Frontal cortex (tissue), 4 donors: Measurements from ENCODE around the gene SNORC. TPM values are rescaled to one million over a fixed set of nuclear protein-coding genes. Genes with fewer than 3 reads are reported as not detected.
"Not testable (repeated sequence)": the region's sequence is repeated elsewhere in the genome, so short reads cannot be mapped to it uniquely, and the experiment has no call there.

Experiments
- DNase-seq, 2 donors: peaks; one replicate each; pipeline ENCODE4 v3.0.0; 2012; ENCODE audit warnings: low spot score in 2 of 2
- FAIRE-seq: peaks from 2 replicates; lab custom pipeline; 2012; peaks lifted over from hg19 to GRCh38; lab: Jason Lieb, UNC
- total RNA-seq: library from RNA; depleted of rRNA; stranded (reverse); fragments of >200 nt; gene quantifications from one replicate; pipeline ENCODE4 v1.2.3, GENCODE V29; 2014
- donor health status: control.
- donor health status: control.
- donor health status: control.

SNORC gene
- total RNA-seq, 1 donor from 2014 or later = 2.4 TPM

DNA sequence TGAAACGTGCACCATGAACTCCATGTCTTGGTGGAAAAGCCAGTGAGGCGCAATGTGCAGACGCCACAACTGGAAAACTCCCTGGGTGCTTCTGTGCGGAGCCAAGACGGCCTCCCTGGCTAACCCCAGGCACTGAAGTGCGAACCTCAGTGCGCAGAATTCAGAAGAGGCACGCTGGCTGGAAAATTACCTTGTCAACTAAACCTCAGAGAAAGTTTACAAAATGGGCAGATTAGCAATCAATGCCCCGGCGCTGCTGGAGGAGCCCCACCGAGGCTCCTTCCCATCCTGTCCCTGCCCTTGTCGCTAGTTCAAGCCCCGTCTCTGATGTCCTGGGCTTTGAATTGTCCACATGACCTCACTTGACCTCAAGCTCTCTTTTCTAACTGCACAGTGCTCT is 22.2 kb downstream of the SNORC start:
- no peak for FAIRE-seq
- no peak for DNase-seq

- no peak for FAIRE-seq
- DNase-seq = no peak
Observed at GRCh38 chr2:232892843-232893242, 22.8 kb downstream of the SNORC start.

GRCh38 chr2:232893834-232894233 is 23.8 kb downstream of the SNORC start:
- no peak for DNase-seq

GRCh38 chr2:232894251-232894650 is 24.2 kb downstream of the SNORC start:
- no peak for DNase-seq
- FAIRE-seq = no peak

More at GRCh38 chr2:232893834-232894233, 23.8 kb downstream of the SNORC start:
- FAIRE-seq = no peak

- FAIRE-seq (no peak), DNase-seq (no peak)
Observed at GRCh38 chr2:232894746-232895145, 24.7 kb downstream of the SNORC start.

DNA sequence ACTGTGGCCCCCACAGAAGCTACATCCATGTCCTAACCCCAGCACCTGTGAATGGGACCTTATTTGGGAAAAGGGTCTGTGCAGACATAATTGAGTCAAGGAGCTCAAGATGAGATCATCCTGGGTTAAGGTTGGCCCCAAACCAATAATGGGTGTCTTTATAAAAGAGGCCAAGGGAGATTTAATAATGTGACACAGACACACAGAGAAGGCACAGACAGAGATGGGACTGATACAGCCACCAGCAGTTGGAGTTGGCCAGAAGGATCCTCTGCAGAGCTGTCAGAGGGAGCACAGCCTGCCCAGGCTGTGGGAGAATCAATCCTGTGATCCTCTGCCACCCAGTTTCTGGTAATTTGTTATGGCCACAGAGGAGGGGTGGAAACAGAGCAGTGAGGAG is 26.0 kb downstream of the SNORC start:
- DNase-seq (no peak), FAIRE-seq (no peak)

GRCh38 chr2:232896720-232897597 is 26.9 kb downstream of the SNORC start:
- DNase-seq = no peak
- FAIRE-seq = no peak

DNA sequence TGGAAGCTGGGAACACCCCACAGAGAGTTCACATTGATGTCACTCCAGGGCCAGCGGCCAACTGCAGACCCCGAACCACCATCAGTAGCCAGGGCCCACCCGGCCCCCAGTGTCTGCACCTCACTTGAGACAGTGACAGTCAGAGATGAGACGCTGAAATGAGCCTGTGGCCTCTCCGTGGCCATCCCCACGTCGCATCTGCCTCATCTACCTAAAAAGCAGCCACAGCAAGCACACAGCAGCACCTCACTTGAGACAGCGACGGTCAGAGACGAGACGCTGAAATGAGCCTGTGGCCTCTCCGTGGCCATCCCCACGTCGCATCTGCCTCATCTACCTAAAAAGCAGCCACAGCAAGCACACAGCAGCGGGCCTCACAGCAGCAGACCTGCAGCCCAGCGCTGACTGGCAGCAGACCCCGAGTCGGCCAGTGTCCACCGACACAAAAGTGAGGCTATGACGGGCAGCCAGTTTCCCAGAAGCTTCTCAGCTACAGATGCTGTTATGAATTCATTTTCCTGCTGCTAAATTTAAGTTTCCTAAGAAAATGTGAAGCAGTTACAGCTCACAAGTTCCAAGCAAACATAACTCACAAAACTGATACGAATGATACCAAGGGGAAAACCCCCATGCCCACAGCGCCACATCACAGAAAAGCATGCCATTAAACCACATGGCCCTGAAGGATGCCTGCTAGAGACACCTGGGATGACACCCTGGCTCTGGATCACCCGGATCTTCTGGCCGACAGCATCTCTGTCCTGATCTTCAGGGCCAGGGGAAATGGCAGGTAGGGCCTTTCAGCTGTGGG is 27.7 kb downstream of the SNORC start:
- FAIRE-seq (no peak), DNase-seq (no peak)

GRCh38 chr2:232898592-232899543 is 28.8 kb downstream of the SNORC start:
- FAIRE-seq (no peak), DNase-seq (no peak)

DNA sequence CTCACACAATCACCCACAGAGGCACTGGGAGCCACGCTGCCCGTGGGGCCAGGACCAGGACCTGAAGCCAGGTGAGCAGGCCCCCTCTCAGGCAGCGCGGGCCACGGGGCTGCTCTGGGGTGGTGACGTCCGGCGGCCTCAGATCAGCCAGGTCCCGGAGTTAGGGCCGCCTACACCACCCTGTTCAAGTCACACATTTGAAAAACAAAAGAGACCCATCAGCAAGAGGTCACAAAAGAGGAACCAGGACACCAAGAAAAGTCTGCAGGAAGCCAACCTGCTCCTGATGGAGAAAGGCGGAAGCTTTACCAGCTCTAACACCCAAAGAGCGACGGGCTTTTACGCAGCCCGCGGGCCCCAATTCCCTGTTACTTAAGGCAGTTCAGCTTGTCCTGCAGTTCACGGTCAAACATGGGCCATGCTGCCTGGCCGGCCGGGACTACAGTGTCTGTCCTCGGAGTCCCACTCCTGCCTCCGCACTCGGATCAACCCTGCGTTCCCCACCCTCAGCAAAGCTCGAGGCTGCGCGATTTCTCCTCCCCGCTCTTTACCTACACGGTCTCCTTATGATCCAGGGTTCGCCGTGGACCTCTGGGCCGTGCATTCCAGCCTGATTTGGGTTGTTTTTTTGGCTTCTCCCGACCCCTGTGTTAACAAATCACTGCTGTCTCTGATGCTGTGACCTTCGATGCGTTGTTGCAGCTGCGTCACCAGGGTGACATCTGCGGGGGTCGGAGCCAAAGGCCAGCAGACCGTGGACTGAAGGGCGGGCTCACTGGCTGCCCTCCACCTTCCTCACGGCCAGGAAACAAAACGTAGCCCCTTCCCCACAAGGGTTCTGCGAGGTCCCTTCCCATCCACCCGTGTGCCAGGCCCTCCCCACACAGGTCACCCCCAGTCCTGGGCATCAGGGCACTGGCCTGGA is 31.0 kb downstream of the SNORC start:
- FAIRE-seq = no peak
- DNase-seq = no peak

- no peak for FAIRE-seq
- DNase-seq = no peak
Observed at GRCh38 chr2:232901736-232902578, 31.9 kb downstream of the SNORC start.

GRCh38 chr2:232903989-232904388 is 33.9 kb downstream of the SNORC start:
- no peak for DNase-seq
- FAIRE-seq = no peak

DNA sequence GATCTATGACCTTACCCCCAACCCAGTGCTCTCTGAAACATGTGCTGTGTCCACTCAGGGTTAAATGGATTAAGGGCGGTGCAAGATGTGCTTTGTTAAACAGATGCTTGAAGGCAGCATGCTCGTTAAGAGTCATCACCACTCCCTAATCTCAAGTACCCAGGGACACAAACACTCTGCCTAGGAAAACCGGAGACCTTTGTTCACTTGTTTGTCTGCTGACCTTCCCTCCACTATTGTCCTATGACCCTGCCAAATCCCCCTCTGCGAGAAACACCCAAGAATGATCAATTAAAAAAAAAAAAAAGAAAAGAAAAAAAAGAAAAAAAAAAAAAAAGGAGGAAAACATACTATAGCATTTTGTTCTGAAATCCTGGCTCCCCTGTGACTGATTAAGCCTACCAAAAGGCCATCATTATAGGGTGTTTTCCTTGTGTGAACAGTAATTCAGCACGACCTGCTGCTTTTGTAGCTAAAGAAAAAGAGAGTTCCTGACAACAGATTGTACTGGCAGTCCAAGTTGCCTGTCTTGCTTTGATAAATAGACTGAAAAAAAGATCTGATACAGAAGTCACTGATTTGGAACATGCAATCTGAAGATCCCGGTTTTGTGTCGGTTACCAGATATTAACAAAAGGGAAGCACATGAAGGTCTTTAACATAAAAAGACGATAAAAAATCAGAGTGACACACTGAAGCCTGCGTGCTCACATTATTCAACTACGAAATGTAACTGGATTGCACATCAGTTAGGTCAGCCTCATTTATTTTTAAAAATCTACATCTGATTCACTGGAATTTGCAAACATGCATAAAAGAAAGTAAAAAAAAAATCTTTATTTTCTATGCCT is 37.0 kb downstream of the SNORC start:
- DNase-seq, FAIRE-seq: not testable (repeated sequence)

DNA sequence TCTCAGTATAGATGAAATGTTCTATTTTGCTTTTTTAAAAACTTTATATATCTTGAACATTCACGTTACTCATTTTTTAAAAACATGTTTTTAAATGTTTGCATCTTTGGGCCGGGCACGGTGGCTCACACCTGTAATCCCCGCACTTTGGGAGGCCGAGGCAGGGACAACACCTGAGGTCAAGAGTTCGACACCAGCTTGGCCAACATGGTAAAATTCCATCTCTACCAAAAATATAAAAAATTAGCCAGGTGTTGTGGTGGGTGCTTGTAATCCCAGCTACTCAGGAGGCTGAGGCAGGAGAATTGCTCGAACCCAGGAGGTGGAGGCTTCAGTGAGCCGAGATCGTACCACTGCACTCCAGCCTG is 37.6 kb downstream of the SNORC start:
- not testable (repeated sequence) for DNase-seq, FAIRE-seq

- no peak for FAIRE-seq
- DNase-seq = no peak
Observed at GRCh38 chr2:232908695-232909094, 38.6 kb downstream of the SNORC start.

- FAIRE-seq = no peak
- no peak for DNase-seq
Observed at GRCh38 chr2:232910376-232910775, 40.3 kb downstream of the SNORC start.

DNA sequence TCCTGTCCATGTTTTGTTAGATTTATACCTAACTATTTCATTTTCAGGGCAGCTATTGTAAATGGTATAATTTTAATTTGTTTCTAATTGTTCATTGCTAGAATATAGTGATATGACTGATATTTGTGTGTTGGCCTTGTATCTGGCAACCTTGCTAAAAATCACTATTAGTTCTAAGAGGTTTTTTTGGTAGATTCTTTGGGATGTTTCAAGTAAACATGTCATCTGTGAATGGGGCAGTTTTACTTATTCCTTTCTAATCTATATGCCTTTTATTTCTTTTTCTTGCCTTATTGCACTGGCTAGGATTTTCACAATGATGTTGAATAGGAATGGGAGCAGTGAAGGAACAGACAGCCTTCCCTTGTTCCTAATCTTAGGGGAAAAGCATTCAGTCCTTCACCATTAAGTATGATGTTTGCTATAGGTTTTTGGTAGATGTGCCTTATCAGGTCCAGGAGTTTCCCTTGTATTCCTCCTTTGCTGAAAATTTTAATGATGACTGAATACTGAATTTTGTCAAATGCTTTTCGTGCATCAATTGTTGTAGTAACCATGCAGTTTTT is 41.7 kb downstream of the SNORC start:
- no peak for FAIRE-seq
- no peak for DNase-seq
